Measurements from ENCODE around the gene VASP. TPM values are rescaled to one million over a fixed set of nuclear protein-coding genes. Genes with fewer than 3 reads are reported as not detected.

VASP gene
- total RNA-seq, 4 donors from 2014 or later, result 172 to 321 (median 210) TPM

GRCh38 chr19:45471111-45471930 lies 36.0 kb upstream of the VASP start:
- Histone ChIP-seq H3K9me3 (no peaks in the 10 kb centered on the region), H3K4me1 (peaks cover 34 to 37% (median 35%) of the 10 kb centered on the region in 4 donors), H3K27ac (replicated peaks in 1 of 4) (no peak overlapping the region), H3K27me3 (peaks cover 0 to 5% (median 0%) of the 10 kb centered on the region in 4 donors), H3K36me3 (no peaks in the 10 kb centered on the region), H3K4me3 (no peak overlapping the region)
- WGBS, result 90% methylated on average over 16 of the region's 16 CpGs
- DNase-seq (ENCODE audit: extremely low spot score), result no peak
- TF ChIP-seq POLR2AphosphoS5 (IDR thresholded peaks at IDR 0.05) (no peak), CTCF (IDR thresholded peaks at IDR 0.05) (no peak), EP300 (IDR thresholded peaks at IDR 0.05) (no peak), POLR2A (IDR thresholded peaks at IDR 0.05; ENCODE audit: low read depth) (no peak)
- intact Hi-C loops (cut with DNase I), result no loop called here

- Histone ChIP-seq H3K27ac (replicated peaks in 1 of 4) (no peak overlapping the region), H3K9me3 (no peaks in the 10 kb centered on the region), H3K4me3 (no peak overlapping the region), H3K27me3 (peaks cover 0 to 5% (median 0%) of the 10 kb centered on the region in 4 donors), H3K4me1 (peaks cover 31 to 34% (median 32%) of the 10 kb centered on the region in 4 donors), H3K36me3 (no peaks in the 10 kb centered on the region)
- WGBS, result 72% methylated on average over 7 of the region's 7 CpGs
- intact Hi-C loops (cut with DNase I), result no loop called here
- TF ChIP-seq POLR2AphosphoS5 (IDR thresholded peaks at IDR 0.05), result no peak
- DNase-seq (ENCODE audit: extremely low spot score), result no peak
Measured at GRCh38 chr19:45471931-45472562, 35.2 kb upstream of the VASP start.

GRCh38 chr19:45472563-45473366 lies 34.5 kb upstream of the VASP start:
- H3K9me3 ChIP-seq, result no peaks in the 10 kb centered on the region
- no peak overlapping the region for H3K27ac ChIP-seq (replicated peaks in 1 of 4)
- peaks cover 32 to 34% (median 33%) of the 10 kb centered on the region in 4 donors for H3K4me1 ChIP-seq
- TF ChIP-seq POLR2AphosphoS5 (IDR thresholded peaks at IDR 0.05) (peak in 1 of 2 donors; percentile 52), EP300 (IDR thresholded peaks at IDR 0.05) (no peak)
- WGBS, result 55% methylated on average over 39 of the region's 44 CpGs
- no peak overlapping the region for H3K4me3 ChIP-seq
- no peaks in the 10 kb centered on the region for H3K36me3 ChIP-seq
- intact Hi-C loops (cut with DNase I), result no loop called here
- DNase-seq (ENCODE audit: extremely low spot score), result no peak
- H3K27me3 ChIP-seq, result peaks cover 0 to 4% (median 0%) of the 10 kb centered on the region in 4 donors

GRCh38 chr19:45473367-45473681 lies 34.0 kb upstream of the VASP start:
- no peak for DNase-seq (ENCODE audit: extremely low spot score)
- H3K27me3 ChIP-seq, result no peaks in the 10 kb centered on the region
- intact Hi-C loops (cut with DNase I), result no loop called here
- H3K9me3 ChIP-seq, result no peaks in the 10 kb centered on the region
- TF ChIP-seq CTCF (IDR thresholded peaks at IDR 0.05), result no peak
- TF ChIP-seq EP300 (IDR thresholded peaks at IDR 0.05), result no peak
- no peak for TF ChIP-seq POLR2A (IDR thresholded peaks at IDR 0.05; ENCODE audit: low read depth)
- H3K36me3 ChIP-seq, result no peaks in the 10 kb centered on the region
- peaks cover 32 to 34% (median 33%) of the 10 kb centered on the region in 4 donors for H3K4me1 ChIP-seq
- H3K4me3 ChIP-seq, result no peak overlapping the region
- 54% methylated on average over 5 of the region's 5 CpGs for WGBS
- no peak overlapping the region for H3K27ac ChIP-seq (replicated peaks in 1 of 4)

GRCh38 chr19:45473682-45474605 lies 33.3 kb upstream of the VASP start:
- 82% methylated on average over 27 of the region's 27 CpGs for WGBS
- Histone ChIP-seq H3K27me3 (no peaks in the 10 kb centered on the region), H3K9me3 (no peaks in the 10 kb centered on the region), H3K36me3 (no peaks in the 10 kb centered on the region), H3K4me1 (peaks cover 28 to 30% (median 28%) of the 10 kb centered on the region in 4 donors), H3K27ac (replicated peaks in 1 of 4) (no peak overlapping the region), H3K4me3 (no peak overlapping the region)
- no peak for DNase-seq (ENCODE audit: extremely low spot score)
- intact Hi-C loops (cut with DNase I), result no loop called here
- TF ChIP-seq CTCF (IDR thresholded peaks at IDR 0.05), result no peak
- TF ChIP-seq POLR2AphosphoS5 (IDR thresholded peaks at IDR 0.05), result peak in 1 of 2 donors; percentile 48
- no peak for TF ChIP-seq POLR2A (IDR thresholded peaks at IDR 0.05; ENCODE audit: low read depth)
- no peak for TF ChIP-seq EP300 (IDR thresholded peaks at IDR 0.05)
